ENCODE data around the gene TMEM174. TPM values are rescaled to one million over a fixed set of nuclear protein-coding genes. Genes with fewer than 3 reads are reported as not detected.

TMEM174 gene, protein sequence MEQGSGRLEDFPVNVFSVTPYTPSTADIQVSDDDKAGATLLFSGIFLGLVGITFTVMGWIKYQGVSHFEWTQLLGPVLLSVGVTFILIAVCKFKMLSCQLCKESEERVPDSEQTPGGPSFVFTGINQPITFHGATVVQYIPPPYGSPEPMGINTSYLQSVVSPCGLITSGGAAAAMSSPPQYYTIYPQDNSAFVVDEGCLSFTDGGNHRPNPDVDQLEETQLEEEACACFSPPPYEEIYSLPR
- total RNA-seq = not detected

DNA sequence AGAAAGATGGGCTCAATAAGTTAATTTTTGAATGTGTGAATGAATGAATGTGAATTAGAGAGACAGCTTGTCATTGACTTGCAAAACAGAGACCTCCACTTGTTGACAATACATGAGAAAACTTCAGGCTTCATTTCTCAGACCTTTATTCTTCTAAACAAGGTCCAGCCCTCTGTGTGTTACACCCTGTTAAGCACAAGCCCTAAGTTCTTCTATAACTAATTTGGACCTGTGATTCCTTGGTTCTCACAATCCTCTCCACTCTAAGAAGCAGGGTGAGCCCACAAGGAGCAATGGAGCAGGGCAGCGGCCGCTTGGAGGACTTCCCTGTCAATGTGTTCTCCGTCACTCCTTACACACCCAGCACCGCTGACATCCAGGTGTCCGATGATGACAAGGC lies at the start of gene TMEM174:
TSS of gene TMEM174 (plus strand) at position 243 of the 400 bp plus-strand sequence. CDS start at position 294, 51 bp downstream.
- DNase-seq (ENCODE audit: low spot score) (no peak), ATAC-seq (no peak)

GRCh38 chr5:73125289-73125688 lies 47.7 kb upstream of the TMEM174 start:
- ATAC-seq = no peak
- no peak for DNase-seq (ENCODE audit: low spot score)

DNA sequence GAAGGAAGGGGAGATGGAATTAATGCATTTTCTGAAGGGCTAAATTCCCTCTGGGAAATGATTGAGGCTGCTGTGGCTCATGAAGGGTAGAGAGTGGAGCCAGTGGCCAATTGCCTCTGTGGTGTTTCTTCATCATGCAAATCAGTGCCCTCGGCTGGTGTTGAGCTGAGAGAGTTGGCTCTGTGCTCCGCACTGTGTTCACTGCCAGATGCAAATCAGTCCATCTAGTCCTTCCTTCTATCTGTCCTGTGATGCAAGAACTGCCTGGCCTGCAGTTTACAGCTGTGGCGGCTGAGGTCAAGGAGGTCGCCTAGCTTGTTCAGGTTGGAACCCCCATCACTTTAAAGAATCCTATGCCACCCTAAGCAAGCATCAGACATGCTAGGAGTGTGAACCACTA lies 46.6 kb upstream of the TMEM174 start:
- ATAC-seq (peak; percentile 92), DNase-seq (ENCODE audit: low spot score) (peak; percentile 73)

DNA sequence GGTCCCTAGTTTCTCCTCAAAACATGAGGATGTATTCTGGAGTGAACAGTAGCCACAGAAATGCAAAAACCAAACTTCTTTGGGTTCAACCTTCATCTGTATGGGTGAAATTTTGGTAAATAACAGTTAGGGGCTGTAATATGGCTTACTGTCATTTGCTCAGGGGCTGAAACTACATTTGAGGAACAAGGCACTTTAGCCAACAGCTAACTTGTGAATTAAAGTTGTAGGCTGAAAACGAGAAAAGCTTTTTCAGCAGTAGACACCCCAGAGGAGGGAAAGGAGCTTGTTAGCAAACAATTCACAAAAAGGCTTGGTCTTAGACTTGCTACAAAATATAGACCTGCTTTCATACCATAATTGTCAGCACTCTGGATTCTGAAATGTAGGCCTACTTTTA lies 46.0 kb upstream of the TMEM174 start:
- DNase-seq (ENCODE audit: low spot score) = no peak
- ATAC-seq = no peak

- ATAC-seq (no peak), DNase-seq (ENCODE audit: low spot score) (no peak)
Observed at GRCh38 chr5:73129143-73129542, 43.9 kb upstream of the TMEM174 start.

DNA sequence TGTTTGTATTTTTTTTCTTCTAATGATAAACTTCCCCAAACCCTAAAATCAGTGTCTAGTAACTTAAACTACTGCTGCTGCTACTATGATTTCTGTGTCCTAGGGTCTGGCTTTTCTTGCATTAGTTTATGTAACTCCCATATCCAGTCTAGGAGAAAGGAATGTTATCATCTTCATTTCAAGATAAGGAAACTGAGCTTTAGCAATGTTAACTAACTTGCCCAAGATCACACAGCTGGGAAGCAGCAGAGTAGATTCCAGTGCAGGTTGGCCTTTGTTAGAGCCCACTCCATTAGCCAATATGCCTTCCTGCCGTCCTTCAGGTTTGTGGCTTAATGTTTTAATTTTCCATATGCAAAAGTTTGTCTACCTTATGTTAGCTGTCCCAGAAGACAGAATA lies 42.2 kb upstream of the TMEM174 start:
- ATAC-seq (no peak), DNase-seq (ENCODE audit: low spot score) (no peak)

DNA sequence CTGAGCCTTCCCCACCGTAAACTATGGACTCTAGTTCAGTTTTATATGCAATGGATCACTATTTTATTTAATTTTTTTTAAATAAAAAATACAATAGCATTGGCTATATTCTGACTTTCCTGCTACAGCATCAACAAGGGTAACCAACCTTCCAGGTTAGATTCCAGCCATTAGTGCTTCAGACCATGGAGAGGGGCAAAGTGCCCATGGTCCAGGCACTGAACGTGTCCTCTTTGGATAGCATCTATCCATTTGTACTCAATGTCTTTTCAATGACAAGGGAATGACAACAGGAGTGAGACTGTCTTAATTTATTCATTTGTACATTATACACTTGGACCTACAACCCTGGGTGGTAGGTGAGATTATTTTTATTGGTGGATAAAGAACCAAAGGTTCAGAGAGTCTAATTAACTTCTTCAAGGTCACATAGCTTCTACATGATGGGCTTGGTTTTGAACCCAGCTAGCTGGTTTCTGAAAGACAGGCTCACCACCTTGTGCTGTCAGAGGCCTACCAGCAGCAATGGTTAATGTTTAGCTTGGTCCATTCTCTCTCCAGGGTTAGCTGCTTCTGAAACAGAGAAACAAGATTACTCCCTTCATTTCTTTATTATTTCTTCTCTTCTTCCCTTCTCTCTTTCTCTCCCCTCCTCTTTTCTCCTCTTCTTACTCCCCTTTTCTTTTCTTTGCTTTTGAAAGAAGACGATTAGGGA lies 41.1 kb upstream of the TMEM174 start:
- peak; percentile 34 for ATAC-seq

GRCh38 chr5:73132759-73133158 lies 40.2 kb upstream of the TMEM174 start:
- no peak for ATAC-seq
- no peak for DNase-seq (ENCODE audit: low spot score)

More for the DNA sequence above, 41.1 kb upstream of the TMEM174 start:
- DNase-seq (ENCODE audit: low spot score) = no peak

GRCh38 chr5:73135021-73135420 lies 38.0 kb upstream of the TMEM174 start:
- DNase-seq (ENCODE audit: low spot score) = no peak

DNA sequence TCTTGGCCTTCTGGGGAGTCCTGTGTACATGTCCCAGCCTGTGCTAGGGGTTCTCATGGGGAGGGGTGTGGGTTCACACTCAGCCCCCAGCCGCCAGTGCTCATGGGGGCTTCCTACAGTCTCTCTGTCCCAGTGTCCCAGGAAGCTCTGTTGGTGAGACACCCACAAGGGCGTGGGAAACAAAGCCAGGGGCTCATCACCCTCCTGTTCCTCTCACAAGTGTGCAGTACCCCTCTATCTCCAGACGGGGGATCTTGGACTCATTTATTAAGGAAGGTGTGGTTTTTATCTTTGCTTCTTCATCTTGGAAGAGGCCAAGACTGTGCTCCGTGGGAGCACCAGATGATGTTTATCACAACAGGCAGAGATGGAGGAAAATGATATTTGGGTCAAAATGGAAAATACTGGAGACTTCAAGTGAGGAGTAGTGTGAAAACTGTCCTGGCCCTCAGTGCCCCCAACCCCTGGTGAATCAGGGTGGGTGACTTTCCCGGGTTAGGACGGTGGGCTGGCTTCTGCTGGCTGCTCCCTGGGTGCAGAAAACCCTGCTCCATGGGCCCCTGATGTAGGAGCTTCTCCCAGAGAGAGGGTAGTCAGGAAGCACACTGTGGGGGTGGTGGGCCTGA lies 37.5 kb upstream of the TMEM174 start:
- DNase-seq (ENCODE audit: low spot score) = no peak
- ATAC-seq = no peak

More at GRCh38 chr5:73135021-73135420, 38.0 kb upstream of the TMEM174 start:
- ATAC-seq = no peak

DNA sequence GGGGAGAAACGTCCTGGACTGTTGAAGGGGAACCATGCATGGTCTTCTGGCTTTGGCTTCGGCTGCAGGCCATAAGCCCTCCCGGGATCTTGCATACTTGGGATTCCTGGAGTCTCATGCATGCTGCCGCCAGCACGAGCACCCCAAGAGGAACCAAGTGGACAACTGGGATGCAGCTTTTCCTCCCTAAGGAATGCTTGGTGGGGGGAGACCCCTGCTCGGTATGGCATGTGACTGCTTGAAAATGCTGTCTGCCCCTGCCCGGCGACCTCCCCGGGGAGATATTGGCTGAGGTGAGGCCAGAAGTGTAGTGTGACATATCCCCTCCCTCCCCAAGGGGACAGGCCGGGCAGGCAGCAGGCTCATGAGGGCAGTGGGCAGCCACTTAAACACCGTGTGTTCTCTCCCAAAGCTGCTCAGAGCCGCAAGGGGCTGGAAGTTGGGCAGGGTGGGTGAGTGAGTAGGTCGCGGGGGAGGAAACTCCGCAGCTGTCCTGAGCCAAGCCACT lies 36.9 kb upstream of the TMEM174 start:
- DNase-seq (ENCODE audit: low spot score) = no peak
- no peak for ATAC-seq

GRCh38 chr5:73137563-73138530 lies 35.1 kb upstream of the TMEM174 start:
- no peak for DNase-seq (ENCODE audit: low spot score)
- ATAC-seq = peak; percentile 19

DNA sequence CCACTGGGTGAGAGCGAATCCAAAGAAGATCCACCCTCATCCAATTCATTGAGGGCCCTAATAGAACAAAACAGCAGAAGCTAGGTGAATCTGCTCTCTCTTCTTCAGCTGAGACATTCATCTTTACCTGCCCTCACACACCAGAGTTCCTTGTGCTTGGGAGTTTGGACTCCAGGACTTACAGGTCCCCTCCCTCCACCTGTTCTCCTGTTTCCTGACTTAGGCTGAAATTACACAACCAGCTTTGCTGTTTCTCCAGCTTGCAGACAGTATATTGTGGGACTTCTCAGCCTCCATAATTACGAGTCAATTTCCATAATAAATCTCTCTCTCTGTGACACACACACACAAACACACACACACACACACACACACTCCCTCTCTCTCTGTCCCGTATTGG lies 33.5 kb upstream of the TMEM174 start:
- no peak for DNase-seq (ENCODE audit: low spot score)

GRCh38 chr5:73140801-73141200 lies 32.2 kb upstream of the TMEM174 start:
- ATAC-seq (no peak), DNase-seq (ENCODE audit: low spot score) (no peak)

More for the DNA sequence above, 33.5 kb upstream of the TMEM174 start:
- no peak for ATAC-seq

- no peak for ATAC-seq
- DNase-seq (ENCODE audit: low spot score) = no peak
Observed at GRCh38 chr5:73142035-73142434, 31.0 kb upstream of the TMEM174 start.

GRCh38 chr5:73143716-73144115 lies 29.3 kb upstream of the TMEM174 start:
- ATAC-seq (no peak), DNase-seq (ENCODE audit: low spot score) (no peak)

- DNase-seq (ENCODE audit: low spot score) (no peak), ATAC-seq (no peak)
Observed at GRCh38 chr5:73149540-73149939, 23.5 kb upstream of the TMEM174 start.

- no peak for ATAC-seq
Observed at GRCh38 chr5:73150876-73151275, 22.1 kb upstream of the TMEM174 start.

DNA sequence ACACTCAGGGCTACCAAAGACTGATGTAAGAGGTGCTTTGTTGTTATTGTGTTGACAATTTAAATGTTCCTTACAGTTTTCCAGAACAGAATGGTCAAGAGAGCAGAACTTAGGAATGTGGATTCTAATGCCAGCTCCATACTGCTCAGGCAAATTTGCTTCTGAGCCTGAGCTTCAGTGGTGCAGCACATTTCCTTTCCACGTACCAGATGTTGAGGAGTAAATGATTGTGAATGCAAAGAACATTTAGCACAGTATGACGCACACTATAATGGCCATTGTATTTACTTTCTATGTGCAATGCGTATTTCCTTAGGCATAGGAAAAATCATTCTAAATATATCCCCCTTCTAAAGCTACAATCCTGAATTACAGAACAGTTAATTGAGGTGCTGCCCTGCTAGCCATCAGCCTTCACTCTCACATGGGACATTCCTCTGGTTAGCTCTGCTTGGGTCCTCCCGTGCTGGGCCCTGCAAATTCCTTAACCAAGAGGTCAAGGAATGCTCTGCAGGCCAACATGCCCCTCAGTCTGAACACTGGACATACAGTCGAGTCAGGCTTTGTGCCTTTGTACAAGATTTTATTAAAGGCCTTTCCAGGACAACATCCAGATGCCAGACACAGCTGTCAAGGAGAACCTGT lies 21.1 kb upstream of the TMEM174 start:
- DNase-seq (ENCODE audit: low spot score) (no peak), ATAC-seq (no peak)

More at GRCh38 chr5:73150876-73151275, 22.1 kb upstream of the TMEM174 start:
- DNase-seq (ENCODE audit: low spot score) = no peak

Measured in left lobe of liver (tissue), 2 donors.